NCI-H1417 treated with DMSO at 0.1 percent for 48 hours (cell line): ENCODE data around the gene NYAP2.

Experiments used
- DNase-seq: peaks from one replicate; lab custom pipeline; 2025; lab: John Stamatoyannopoulos, UW

The NYAP2 gene

GRCh38 chr2:225558399-225559071 lies 159.0 kb downstream of the NYAP2 start:
- DNase-seq: no peak

DNA sequence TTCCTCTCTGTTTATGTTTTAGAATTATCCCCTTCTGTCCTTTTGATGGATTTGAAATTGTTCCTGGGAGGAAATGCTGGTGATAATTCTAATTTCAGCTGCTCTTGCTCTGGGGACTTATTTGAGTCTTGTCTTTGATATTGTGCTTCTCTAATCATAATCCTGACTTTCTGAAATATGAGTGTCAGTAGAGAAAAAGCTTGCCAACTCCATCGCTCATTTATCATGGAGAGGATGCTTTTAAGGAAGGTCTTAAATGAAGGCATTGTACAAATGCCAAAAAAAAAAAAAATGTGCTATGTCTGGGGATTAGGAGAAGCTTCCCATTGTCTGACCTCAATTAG lies 159.5 kb downstream of the NYAP2 start:
- no peak for DNase-seq

DNA sequence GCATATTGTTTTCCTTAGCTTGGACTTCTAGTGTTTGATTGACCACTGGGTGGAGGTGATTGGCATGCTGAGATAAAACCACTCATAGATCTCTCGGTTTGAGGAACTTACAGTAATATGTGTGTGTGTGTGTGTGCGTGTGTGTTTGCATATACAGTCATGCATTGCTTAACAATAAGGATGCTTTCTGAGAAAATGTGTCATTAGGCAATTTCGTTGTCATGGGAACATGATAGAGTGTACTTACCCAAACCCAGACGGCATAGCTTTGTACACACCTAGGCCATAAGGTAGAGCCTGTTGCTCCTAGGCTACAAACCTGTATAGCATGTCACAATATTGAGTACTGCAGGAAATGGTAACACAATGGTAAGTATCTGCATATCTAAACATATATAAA lies 167.3 kb downstream of the NYAP2 start:
- DNase-seq: peak; percentile 30

DNA sequence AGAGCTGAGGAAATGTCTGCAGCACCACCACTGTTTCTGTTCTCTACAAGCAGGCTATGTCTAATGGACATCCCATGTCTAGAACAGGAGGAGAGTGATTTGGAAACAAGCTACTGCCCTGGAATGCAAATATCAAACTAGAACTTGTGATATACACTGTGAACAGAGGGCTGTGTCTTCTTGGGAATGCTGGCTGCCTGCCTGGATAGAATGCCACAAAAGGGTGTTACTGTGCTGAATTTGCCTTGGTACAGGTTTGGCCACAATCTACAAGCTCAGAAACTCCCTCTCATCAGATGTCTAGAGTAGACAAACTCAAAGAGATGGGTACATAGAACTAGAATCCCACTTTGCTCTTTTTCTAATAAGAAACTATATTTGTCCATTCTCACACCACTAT lies 170.5 kb downstream of the NYAP2 start:
- no peak for DNase-seq

- no peak for DNase-seq
Measured at GRCh38 chr2:225573603-225574002, 174.1 kb downstream of the NYAP2 start.

DNA sequence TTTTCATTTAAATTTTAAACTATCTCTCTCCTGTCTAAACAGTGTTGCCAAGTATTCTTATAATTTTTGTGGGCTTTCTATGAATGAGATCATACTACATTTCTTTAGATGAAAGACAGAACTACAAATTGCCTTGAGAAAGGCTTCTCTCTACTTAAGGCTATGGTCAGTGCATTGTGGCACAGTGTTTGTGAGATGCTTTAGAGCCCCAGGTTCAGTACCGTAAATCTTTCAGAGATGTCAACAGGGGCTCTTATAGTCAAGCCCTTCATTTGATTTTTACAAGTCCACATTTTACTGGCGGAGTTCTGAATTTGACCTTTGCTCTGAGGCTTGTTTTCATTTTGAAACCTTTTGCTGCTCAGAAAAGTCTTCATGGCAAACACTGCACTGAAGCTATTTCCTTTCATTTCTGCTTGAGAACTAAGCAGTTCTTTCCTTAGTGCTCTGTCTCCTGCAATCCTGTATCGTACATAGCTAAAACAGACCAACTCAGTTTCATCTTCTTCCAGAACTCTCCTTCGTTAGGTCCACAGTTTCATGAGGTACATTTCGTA lies 175.2 kb downstream of the NYAP2 start:
- DNase-seq: no peak

- no peak for DNase-seq
Measured at GRCh38 chr2:225581135-225581534, 181.6 kb downstream of the NYAP2 start.

GRCh38 chr2:225581906-225582305 lies 182.4 kb downstream of the NYAP2 start:
- DNase-seq: no peak

GRCh38 chr2:225582355-225583116 lies 183.0 kb downstream of the NYAP2 start:
- no peak for DNase-seq

- DNase-seq: no peak
Measured at GRCh38 chr2:225584796-225585195, 185.3 kb downstream of the NYAP2 start.

- no peak for DNase-seq
Measured at GRCh38 chr2:225590932-225591331, 191.4 kb downstream of the NYAP2 start.

DNA sequence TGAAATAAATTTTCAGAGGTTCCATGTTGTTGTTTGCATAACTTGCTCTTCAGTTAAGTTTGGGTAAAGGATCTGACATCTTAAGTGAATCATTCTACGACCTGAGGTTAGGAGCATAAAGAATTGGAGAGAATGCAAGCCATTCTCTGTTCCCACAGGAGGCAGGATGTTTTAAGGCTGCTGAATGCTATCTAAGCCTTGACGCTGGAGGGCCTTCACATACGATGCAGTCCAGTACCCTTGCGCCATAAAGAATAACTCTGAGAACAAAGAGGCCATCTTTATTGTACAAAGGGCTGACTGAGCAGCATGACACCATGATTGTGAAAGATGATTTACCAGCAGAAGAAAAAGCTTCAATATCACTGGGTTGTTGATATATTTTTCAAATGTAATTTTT lies 198.4 kb downstream of the NYAP2 start:
- no peak for DNase-seq

DNA sequence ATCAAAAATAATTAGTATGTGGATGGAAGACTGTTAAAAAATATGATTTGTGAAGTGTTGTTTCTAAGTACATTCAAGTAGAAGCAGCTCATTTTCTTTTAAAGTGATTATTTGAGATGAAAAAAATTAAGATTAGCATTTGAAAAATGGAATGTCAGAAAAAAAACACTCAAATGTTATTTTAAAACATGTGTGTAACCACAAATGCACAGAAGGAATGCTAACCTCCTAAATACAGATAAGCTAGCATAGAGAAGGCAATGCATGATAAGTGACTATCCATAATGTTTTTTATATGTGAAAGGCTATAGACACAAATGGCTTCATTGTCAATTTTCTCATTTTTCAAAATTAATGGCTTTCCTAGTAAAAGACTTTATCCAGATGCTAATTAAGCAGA lies 198.9 kb downstream of the NYAP2 start:
- DNase-seq: no peak

DNA sequence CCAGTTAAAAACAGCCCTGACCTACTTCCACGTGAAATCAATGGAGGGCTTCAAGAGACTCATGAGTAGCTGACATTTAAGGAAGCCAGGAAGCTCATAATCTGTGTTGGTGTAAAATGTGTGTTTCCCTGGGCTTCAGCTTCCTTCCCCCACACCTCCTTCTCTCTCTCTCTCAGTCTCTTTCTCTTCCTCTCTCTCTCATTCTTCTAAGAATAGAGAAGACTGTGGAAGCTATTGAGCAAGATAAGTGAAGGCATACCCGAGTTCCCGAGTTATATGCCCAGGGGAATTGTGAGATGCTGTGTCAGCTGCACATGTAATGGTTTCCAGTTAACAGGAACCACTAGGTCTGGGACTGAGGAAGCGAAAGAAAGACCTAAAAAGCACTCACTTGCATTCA lies 199.4 kb downstream of the NYAP2 start:
- no peak for DNase-seq

DNA sequence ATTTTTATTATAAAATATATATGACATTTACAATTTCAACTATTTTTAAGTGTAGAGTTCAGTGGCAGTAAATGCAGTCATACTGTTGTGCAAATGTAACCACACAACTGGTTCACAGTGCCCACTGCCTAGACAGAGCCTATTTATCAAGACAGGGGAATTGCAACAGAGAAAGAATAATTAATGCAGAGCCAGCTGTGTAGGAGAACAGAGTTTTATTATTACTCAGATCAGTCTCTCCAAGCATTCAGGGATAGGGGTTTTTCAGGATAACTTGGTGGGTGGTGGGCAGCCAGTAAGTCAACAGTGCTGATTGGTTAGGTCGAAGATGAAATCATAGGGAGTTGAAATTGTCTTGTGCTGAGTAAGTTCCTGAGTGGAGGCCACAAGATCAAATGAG lies 200.3 kb downstream of the NYAP2 start:
- no peak for DNase-seq

DNA sequence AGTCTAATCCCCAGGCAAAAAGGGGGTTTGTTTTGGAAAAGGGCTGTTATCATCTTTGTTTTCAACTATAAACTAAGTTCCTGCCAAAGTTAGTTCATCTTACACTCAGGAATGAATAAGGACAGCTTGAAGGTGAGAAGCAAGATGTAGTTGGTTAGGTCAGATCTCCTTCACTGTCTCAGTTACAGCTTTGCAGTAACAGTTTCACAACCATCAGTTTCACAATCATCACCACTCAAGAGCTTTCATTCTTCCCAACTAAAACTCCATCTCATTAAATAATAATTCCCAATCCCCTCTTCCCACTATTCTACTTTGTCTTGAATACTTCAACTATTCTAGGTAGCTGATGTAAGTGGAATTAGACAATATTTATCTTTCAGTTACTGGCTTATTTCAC lies 200.9 kb downstream of the NYAP2 start:
- no peak for DNase-seq

DNA sequence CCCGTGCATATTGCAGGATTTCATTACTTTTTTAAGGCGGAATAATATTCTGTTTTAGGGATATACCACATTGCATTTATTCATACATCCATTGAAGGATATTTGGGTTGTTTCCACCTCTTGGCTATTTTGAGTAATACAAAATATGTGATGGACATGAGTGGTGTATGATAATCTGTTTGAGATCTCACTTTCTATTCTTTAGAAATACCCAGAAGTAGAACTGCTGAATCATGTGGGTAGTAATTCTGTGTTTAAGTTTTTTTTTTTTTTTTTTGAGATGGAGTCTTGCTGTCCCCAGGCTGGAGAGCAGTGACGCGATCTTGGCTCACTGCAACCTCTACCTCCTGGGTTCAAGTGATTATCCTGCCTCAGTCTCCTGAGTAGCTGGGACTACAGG lies 201.4 kb downstream of the NYAP2 start:
- no peak for DNase-seq

GRCh38 chr2:225602205-225602604 lies 202.7 kb downstream of the NYAP2 start:
- DNase-seq: no peak

GRCh38 chr2:225608136-225608535 lies 208.6 kb downstream of the NYAP2 start:
- no peak for DNase-seq

GRCh38 chr2:225612636-225613035 lies 213.1 kb downstream of the NYAP2 start:
- no peak for DNase-seq

DNA sequence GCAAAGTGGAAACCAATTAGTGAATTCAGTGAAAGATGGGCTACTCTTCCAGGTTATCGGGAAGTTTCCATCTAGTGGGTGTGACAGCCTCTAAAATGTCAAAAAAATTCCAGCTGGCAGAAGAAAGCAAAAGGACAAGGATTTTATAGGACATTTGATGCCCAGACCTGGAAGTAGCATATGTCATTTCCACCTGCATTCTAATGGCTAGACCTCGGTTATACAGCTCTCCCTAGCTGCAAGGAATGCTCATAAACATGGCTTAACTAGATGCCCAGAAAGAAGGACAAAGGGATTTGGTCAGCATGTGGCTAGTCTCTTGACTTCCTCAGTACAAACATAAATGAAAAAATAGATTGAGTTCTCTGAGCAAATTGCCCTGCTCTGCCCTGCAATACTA lies 215.4 kb downstream of the NYAP2 start:
- no peak for DNase-seq

DNA sequence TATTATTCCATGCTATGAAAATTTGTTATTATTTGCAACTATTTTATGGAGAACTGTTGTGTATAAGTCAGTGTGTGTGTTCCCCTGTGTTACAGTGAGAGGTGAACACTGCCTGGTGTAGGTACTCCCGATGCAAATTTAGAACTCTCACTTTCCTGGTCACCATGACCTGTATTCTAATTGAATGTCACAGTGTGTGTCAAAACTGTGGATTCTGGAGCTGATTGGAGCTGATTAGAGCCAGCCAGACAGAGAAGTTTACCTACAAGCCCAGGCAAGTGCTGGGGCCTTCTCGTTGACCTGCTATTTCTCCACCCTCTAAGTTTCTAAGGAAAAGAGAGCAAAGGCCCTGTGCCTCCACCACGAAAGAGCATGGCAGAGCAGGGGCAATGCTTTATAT lies 216.0 kb downstream of the NYAP2 start:
- DNase-seq: no peak

DNA sequence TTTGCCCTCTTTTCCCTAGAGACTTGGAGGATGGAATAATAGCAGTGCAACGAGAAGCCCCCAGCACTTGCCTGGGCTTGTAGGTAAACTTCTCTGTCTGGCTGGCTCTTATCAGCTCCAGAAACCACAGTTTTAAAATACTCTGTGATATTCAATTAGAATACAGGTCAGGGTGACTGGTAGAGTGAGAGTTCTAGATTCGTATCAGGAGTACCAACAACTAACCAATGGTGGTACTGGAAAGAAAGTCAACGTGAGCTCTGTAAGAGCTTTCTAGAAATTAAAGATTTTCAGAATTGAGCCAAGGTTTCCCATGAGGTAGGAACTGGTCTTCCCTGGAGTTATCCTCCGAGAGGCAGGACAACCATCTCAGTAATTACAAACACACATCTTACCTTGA lies 216.9 kb downstream of the NYAP2 start:
- no peak for DNase-seq

- no peak for DNase-seq
Measured at GRCh38 chr2:225616848-225617247, 217.3 kb downstream of the NYAP2 start.
